Stimulated activated CD4-positive, alpha-beta T cell treated with anti-CD3 and anti-CD28 coated beads, Interleukin-4, amount 100 ng/mL, for 1 hour (primary cell): Measurements from ENCODE around the gene NPR1.
A peak's percentile ranks its signal among the peaks of the same experiment; 100 is the strongest.
"Not testable (repeated sequence)": the region's sequence is repeated elsewhere in the genome, so short reads cannot be mapped to it uniquely, and the experiment has no call there.

Source experiments
- DNase-seq: peaks from one replicate; pipeline ENCODE4 v3.0.0-alpha.2; 2020

The NPR1 gene

GRCh38 chr1:153683854-153684253 lies 5.4 kb downstream of the NPR1 start:
- DNase-seq = no peak

- no peak for DNase-seq
These were observed 6.4 kb downstream of the NPR1 start for GRCh38 chr1:153684892-153685291.

- DNase-seq = no peak
These were observed 7.3 kb downstream of the NPR1 start for GRCh38 chr1:153685544-153686340.

- no peak for DNase-seq
These were observed 9.0 kb downstream of the NPR1 start for GRCh38 chr1:153687346-153688125.

GRCh38 chr1:153688276-153688675 lies 9.8 kb downstream of the NPR1 start:
- no peak for DNase-seq

GRCh38 chr1:153688736-153689328 lies 10.3 kb downstream of the NPR1 start:
- DNase-seq = no peak

GRCh38 chr1:153693466-153693865 lies 15.0 kb downstream of the NPR1 start:
- no peak for DNase-seq

- DNase-seq = no peak
These were observed 18.3 kb downstream of the NPR1 start for GRCh38 chr1:153696741-153697140.

GRCh38 chr1:153697191-153698019 lies 18.9 kb downstream of the NPR1 start:
- no peak for DNase-seq

GRCh38 chr1:153698020-153698922 lies 19.8 kb downstream of the NPR1 start:
- no peak for DNase-seq

GRCh38 chr1:153698923-153699714 lies 20.6 kb downstream of the NPR1 start:
- no peak for DNase-seq

- no peak for DNase-seq
These were observed 21.3 kb downstream of the NPR1 start for GRCh38 chr1:153699768-153700167.

GRCh38 chr1:153705484-153705883 lies 27.0 kb downstream of the NPR1 start:
- DNase-seq = no peak

GRCh38 chr1:153711026-153711425 lies 32.5 kb downstream of the NPR1 start:
- no peak for DNase-seq

- DNase-seq = not testable (repeated sequence)
These were observed 37.7 kb downstream of the NPR1 start for GRCh38 chr1:153716211-153716610.

- no peak for DNase-seq
These were observed 38.8 kb downstream of the NPR1 start for GRCh38 chr1:153717330-153717729.

- no peak for DNase-seq
These were observed 45.2 kb downstream of the NPR1 start for GRCh38 chr1:153723687-153724086.

GRCh38 chr1:153724634-153725033 lies 46.1 kb downstream of the NPR1 start:
- not testable (repeated sequence) for DNase-seq

GRCh38 chr1:153727463-153728304 lies 49.2 kb downstream of the NPR1 start, which contains the start of gene INTS3:
Gene INTS3 (plus strand): TSS chr1:153728050. CDS start chr1:153728635, 585 bp downstream.
- DNase-seq = peak; percentile 98
